NCI-H345 treated with DMSO at 0.1 percent for 48 hours (cell line): ENCODE measurements around the gene PRPF38A.

ENCODE experiments used
- DNase-seq: peaks from one replicate; lab custom pipeline; 2025; ENCODE audit not compliant: unreplicated experiment; lab: John Stamatoyannopoulos, UW

Gene PRPF38A

GRCh38 chr1:52399629-52400028 lies 4.8 kb upstream of the PRPF38A start:
- no peak for DNase-seq

GRCh38 chr1:52400131-52400530 lies 4.3 kb upstream of the PRPF38A start:
- no peak for DNase-seq

GRCh38 chr1:52402860-52403240 lies 1.6 kb upstream of the PRPF38A start:
- no peak for DNase-seq

- peak; percentile 60 for DNase-seq
These were observed 761 bp upstream of the PRPF38A start for GRCh38 chr1:52403566-52404115.

GRCh38 chr1:52404975-52405338 lies 555 bp downstream of the PRPF38A start:
- peak; percentile 29 for DNase-seq

GRCh38 chr1:52413410-52413989 lies 9.1 kb downstream of the PRPF38A start:
- DNase-seq, result no peak

GRCh38 chr1:52414942-52415341 lies 10.5 kb downstream of the PRPF38A start:
- DNase-seq, result no peak

GRCh38 chr1:52416811-52417210 lies 12.4 kb downstream of the PRPF38A start:
- no peak for DNase-seq

GRCh38 chr1:52420713-52421112 lies 16.3 kb downstream of the PRPF38A start:
- DNase-seq, result no peak

- no peak for DNase-seq
These were observed 18.7 kb downstream of the PRPF38A start for GRCh38 chr1:52423055-52423454.

GRCh38 chr1:52423771-52424170 lies 19.4 kb downstream of the PRPF38A start:
- no peak for DNase-seq

- no peak for DNase-seq
These were observed 19.8 kb downstream of the PRPF38A start for GRCh38 chr1:52424231-52424636.

GRCh38 chr1:52424813-52425212 lies 20.4 kb downstream of the PRPF38A start:
- no peak for DNase-seq

- DNase-seq, result no peak
These were observed 22.0 kb downstream of the PRPF38A start for GRCh38 chr1:52426371-52426770.

GRCh38 chr1:52427152-52427551 lies 22.8 kb downstream of the PRPF38A start:
- DNase-seq, result no peak

- DNase-seq, result no peak
These were observed 28.4 kb downstream of the PRPF38A start for GRCh38 chr1:52432807-52433206.

- DNase-seq, result no peak
These were observed 30.8 kb downstream of the PRPF38A start for GRCh38 chr1:52435211-52435610.

- DNase-seq, result no peak
These were observed 31.2 kb downstream of the PRPF38A start for GRCh38 chr1:52435650-52436049.

- no peak for DNase-seq
These were observed 32.4 kb downstream of the PRPF38A start for GRCh38 chr1:52436817-52437216.

GRCh38 chr1:52439976-52440375 lies 35.6 kb downstream of the PRPF38A start:
- DNase-seq, result no peak

- DNase-seq, result no peak
These were observed 40.1 kb downstream of the PRPF38A start for GRCh38 chr1:52444463-52444862.

- no peak for DNase-seq
These were observed 49.7 kb downstream of the PRPF38A start for GRCh38 chr1:52454127-52454526.

GRCh38 chr1:52454779-52455178 lies 50.4 kb downstream of the PRPF38A start:
- no peak for DNase-seq
